Neural progenitor cell (in vitro differentiated cells): Measurements from ENCODE around the gene PNP. TPM values are rescaled to one million over a fixed set of nuclear protein-coding genes. Genes with fewer than 3 reads are reported as not detected.
"Not testable (repeated sequence)": the region's sequence is repeated elsewhere in the genome, so short reads cannot be mapped to it uniquely, and the experiment has no call there.

Source experiments
- DNase-seq: peaks from one replicate; pipeline ENCODE4 v3.0.0-alpha.2; 2016; ENCODE audit warnings: low spot score
- H2AFZ ChIP-seq: fragments of 200-600 bp; sonication (generic); replicated peaks from 2 replicates; pipeline ENCODE4 v1.6.1; 2016; ENCODE audit warnings: antibody characterized with exemption
- H3F3A ChIP-seq: fragments of 200-600 bp; sonication (generic); 2 replicates; pipeline ENCODE4 v1.6.1; 2016; ENCODE audit warnings: antibody characterized with exemption, low read depth
- H3K27ac ChIP-seq: fragments of 200-600 bp; sonication (generic); 2 replicates; pipeline ENCODE4 v1.5.1; 2016; ENCODE audit warnings: mild to moderate bottlenecking
- H3K27me3 ChIP-seq: fragments of 200-600 bp; sonication (generic); 2 replicates; pipeline ENCODE4 v1.6.1; 2016; ENCODE audit warnings: mild to moderate bottlenecking, moderate library complexity
- H3K36me3 ChIP-seq: fragments of 200-600 bp; sonication (generic); 2 replicates; pipeline ENCODE4 v1.5.1; 2016
- H3K4me1 ChIP-seq: fragments of 200-600 bp; sonication (generic); 2 replicates; pipeline ENCODE4 v1.6.1; 2016; ENCODE audit warnings: mixed run types
- H3K4me2 ChIP-seq: fragments of 200-600 bp; sonication (generic); 2 replicates; pipeline ENCODE4 v1.6.1; 2016
- H3K4me3 ChIP-seq: fragments of 200-600 bp; sonication (generic); 2 replicates; pipeline ENCODE4 v1.5.1; 2016
- H3K79me2 ChIP-seq: fragments of 200-600 bp; sonication (generic); 2 replicates; pipeline ENCODE4 v1.6.1; 2016; ENCODE audit warnings: low read depth
- H3K9ac ChIP-seq: fragments of 200-600 bp; sonication (generic); 2 replicates; pipeline ENCODE4 v1.6.1; 2016
- H3K9me3 ChIP-seq: fragments of 200-600 bp; sonication (generic); 2 replicates; pipeline ENCODE4 v1.5.1; 2016; ENCODE audit warnings: low read depth
- H4K20me1 ChIP-seq: fragments of 200-600 bp; sonication (generic); 2 replicates; pipeline ENCODE4 v1.6.1; 2016; ENCODE audit warnings: low read depth
- H3K27ac Mint-ChIP-seq: 3 replicates; pipeline ENCODE4 v1.8.0; 2021; ENCODE audit warnings: mixed read lengths
- H3K27me3 Mint-ChIP-seq: 2 replicates; pipeline ENCODE4 v1.8.0; 2022; ENCODE audit warnings: low read depth, mild to moderate bottlenecking, inconsistent platforms, moderate library complexity, mixed read lengths; ENCODE audit not compliant: insufficient read depth
- H3K36me3 Mint-ChIP-seq: 3 replicates; pipeline ENCODE4 v1.8.0; 2021; ENCODE audit warnings: mixed read lengths
- H3K4me1 Mint-ChIP-seq: 3 replicates; pipeline ENCODE4 v1.8.0; 2021; ENCODE audit warnings: mixed read lengths
- H3K4me3 Mint-ChIP-seq: 3 replicates; pipeline ENCODE4 v1.8.0; 2021; ENCODE audit warnings: mild to moderate bottlenecking, moderate library complexity, mixed read lengths
- H3K9me3 Mint-ChIP-seq: 3 replicates; pipeline ENCODE4 v1.8.0; 2020; ENCODE audit warnings: mixed read lengths
- CTCF ChIP-seq: fragments of 200-600 bp; sonication (generic); IDR thresholded peaks from 2 replicates; pipeline ENCODE4 v1.5.1; 2017; ENCODE audit warnings: antibody characterized with exemption, mild to moderate bottlenecking
- EZH2 ChIP-seq: fragments of 200-600 bp; sonication (generic); IDR thresholded peaks from 2 replicates; pipeline ENCODE4 v1.6.1; 2017; ENCODE audit warnings: antibody characterized with exemption, mild to moderate bottlenecking, moderate library complexity
- EZH2phosphoT487 ChIP-seq: fragments of 200-600 bp; sonication (generic); IDR thresholded peaks from 2 replicates; pipeline ENCODE4 v1.6.1; 2017; ENCODE audit warnings: antibody characterized with exemption
- total RNA-seq: library from RNA; depleted of rRNA; stranded (reverse); fragments of >200 nt; gene quantifications from 2 replicates; pipeline ENCODE4 v1.2.3, GENCODE V29; 2015; ENCODE audit warnings: low replicate concordance

The PNP gene
- total RNA-seq, 1 donor from 2014 or later: 43.6 TPM

- Histone ChIP-seq H3K9ac (no peak overlapping the region), H3K36me3 (no peaks in the 10 kb centered on the region), H3K4me2 (no peak overlapping the region), H3K27ac (no peak overlapping the region), H3F3A (no peaks in the 10 kb centered on the region), H3K4me1 (peaks cover 6% of the 10 kb centered on the region), H2AFZ (no peak overlapping the region), H3K79me2 (no peaks in the 10 kb centered on the region), H4K20me1 (no peaks in the 10 kb centered on the region), H3K9me3 (no peaks in the 10 kb centered on the region), H3K4me3 (no peak overlapping the region), H3K27me3 (no peaks in the 10 kb centered on the region)
- TF ChIP-seq EZH2 (no peak), EZH2phosphoT487 (no peak), CTCF (no peak)
- no peaks in the 10 kb centered on the region for H3K36me3 Mint-ChIP-seq
- no peak for DNase-seq
- no peak overlapping the region for H3K4me3 Mint-ChIP-seq
- no peaks in the 10 kb centered on the region for H3K27me3 Mint-ChIP-seq
- peaks cover 12% of the 10 kb centered on the region for H3K4me1 Mint-ChIP-seq
- H3K27ac Mint-ChIP-seq: no peak overlapping the region
- peaks cover 10% of the 10 kb centered on the region for H3K9me3 Mint-ChIP-seq
Measured at GRCh38 chr14:20501346-20501745, 32.1 kb downstream of the PNP start.

DNA sequence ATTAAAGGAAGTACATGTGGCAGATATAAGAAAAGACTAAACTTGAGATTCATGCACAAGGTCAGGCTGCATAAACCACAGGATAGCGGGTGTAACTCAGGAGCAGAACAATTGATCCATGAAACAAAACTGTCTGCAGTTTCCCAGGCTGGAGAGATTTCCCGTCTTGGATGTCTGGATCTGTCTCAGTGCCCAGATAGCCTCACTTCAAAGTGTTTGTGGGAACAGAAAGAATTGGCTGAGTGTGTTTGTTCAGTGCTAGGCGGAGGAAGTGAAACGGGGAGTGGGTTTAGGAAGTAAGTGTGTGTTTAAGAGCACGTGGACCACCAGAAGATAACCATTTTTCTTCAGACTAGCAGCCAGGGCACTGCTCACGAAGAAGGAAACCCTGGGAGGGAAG lies 34.7 kb downstream of the PNP start:
- H3F3A ChIP-seq: no peaks in the 10 kb centered on the region
- Mint-ChIP-seq H3K4me1 (peaks cover 8% of the 10 kb centered on the region), H3K27me3 (no peaks in the 10 kb centered on the region), H3K9me3 (peaks cover 13% of the 10 kb centered on the region), H3K27ac (peak overlapping the region; percentile 4), H3K4me3 (peak overlapping the region; percentile 2), H3K36me3 (no peaks in the 10 kb centered on the region)
- no peak overlapping the region for H3K9ac ChIP-seq
- no peaks in the 10 kb centered on the region for H4K20me1 ChIP-seq
- TF ChIP-seq EZH2phosphoT487: no peak
- no peak for TF ChIP-seq CTCF
- TF ChIP-seq EZH2: no peak
- no peak overlapping the region for H3K4me3 ChIP-seq
- no peaks in the 10 kb centered on the region for H3K36me3 ChIP-seq
- no peak overlapping the region for H3K27ac ChIP-seq
- H3K27me3 ChIP-seq: no peaks in the 10 kb centered on the region
- peaks cover 6% of the 10 kb centered on the region for H3K4me1 ChIP-seq
- no peak overlapping the region for H2AFZ ChIP-seq
- DNase-seq: no peak
- H3K79me2 ChIP-seq: no peaks in the 10 kb centered on the region
- H3K4me2 ChIP-seq: no peak overlapping the region
- no peaks in the 10 kb centered on the region for H3K9me3 ChIP-seq

- H3K27me3 Mint-ChIP-seq, H3K4me3 Mint-ChIP-seq: not testable (repeated sequence)
Measured at GRCh38 chr14:20506276-20506675, 37.1 kb downstream of the PNP start.

DNA sequence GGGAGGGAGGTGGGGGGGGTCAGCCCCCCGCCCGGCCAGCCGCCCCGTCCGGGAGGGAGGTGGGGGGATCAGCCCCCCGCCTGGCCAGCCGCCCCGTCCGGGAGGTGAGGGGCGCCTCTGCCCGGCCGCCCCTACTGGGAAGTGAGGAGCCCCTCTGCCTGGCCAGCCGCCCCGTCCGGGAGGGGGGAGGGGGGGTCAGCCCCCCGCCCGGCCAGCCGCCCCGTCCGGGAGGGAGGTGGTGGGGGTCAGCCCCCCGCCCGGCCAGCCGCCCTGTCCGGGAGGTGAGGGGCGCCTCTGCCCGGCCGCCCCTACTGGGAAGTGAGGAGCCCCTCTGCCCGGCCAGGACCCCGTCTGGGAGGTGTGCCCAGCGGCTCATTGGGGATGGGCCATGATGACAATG lies 37.5 kb downstream of the PNP start:
- H3K36me3 ChIP-seq, H3K9me3 ChIP-seq, H3K79me2 ChIP-seq, H3K27me3 ChIP-seq, H4K20me1 ChIP-seq, H3K4me2 ChIP-seq, H3K36me3 Mint-ChIP-seq, H3K4me3 ChIP-seq, H2AFZ ChIP-seq, H3K27ac Mint-ChIP-seq, H3K27me3 Mint-ChIP-seq, H3K9ac ChIP-seq, H3K4me1 ChIP-seq, DNase-seq, H3K4me3 Mint-ChIP-seq, H3K27ac ChIP-seq, H3K4me1 Mint-ChIP-seq, H3F3A ChIP-seq: not testable (repeated sequence)
- peaks cover 13% of the 10 kb centered on the region for H3K9me3 Mint-ChIP-seq

More at GRCh38 chr14:20506276-20506675, 37.1 kb downstream of the PNP start:
- not testable (repeated sequence) for H3K27me3 ChIP-seq, H3K36me3 Mint-ChIP-seq, H3K4me1 ChIP-seq, H4K20me1 ChIP-seq, H3K4me1 Mint-ChIP-seq, H3K9me3 ChIP-seq, DNase-seq, H3K79me2 ChIP-seq, H3K27ac Mint-ChIP-seq, H3K36me3 ChIP-seq, H3K27ac ChIP-seq, H3K4me3 ChIP-seq, H3K4me2 ChIP-seq, H3K9ac ChIP-seq, H2AFZ ChIP-seq, H3F3A ChIP-seq
- H3K9me3 Mint-ChIP-seq: peaks cover 13% of the 10 kb centered on the region

GRCh38 chr14:20507537-20507936 lies 38.3 kb downstream of the PNP start:
- H2AFZ ChIP-seq, H3K4me1 Mint-ChIP-seq, H3K27me3 ChIP-seq, H4K20me1 ChIP-seq, H3K4me3 Mint-ChIP-seq, H3K9ac ChIP-seq, H3K27ac ChIP-seq, H3K4me2 ChIP-seq, H3K27ac Mint-ChIP-seq, H3K27me3 Mint-ChIP-seq, H3K4me3 ChIP-seq, H3K79me2 ChIP-seq, H3K4me1 ChIP-seq, H3K36me3 Mint-ChIP-seq, DNase-seq, H3K9me3 ChIP-seq, H3F3A ChIP-seq, H3K36me3 ChIP-seq: not testable (repeated sequence)
- peaks cover 13% of the 10 kb centered on the region for H3K9me3 Mint-ChIP-seq
